K562 (cell line): ENCODE measurements around the gene E2F1. TPM values are rescaled to one million over a fixed set of nuclear protein-coding genes. Genes with fewer than 3 reads are reported as not detected.

Source experiments
- ASH1L ChIP-seq: fragments of 450-650 bp; IDR thresholded peaks from 2 replicates; pipeline ENCODE4 v1.6.1; 2018; ENCODE audit warnings: borderline replicate concordance, mild to moderate bottlenecking, low read depth; ENCODE audit not compliant: partially characterized antibody
- BRD9 ChIP-seq: fragments of 450-650 bp; IDR thresholded peaks from 2 replicates; pipeline ENCODE4 v1.6.1; 2018; ENCODE audit warnings: low read depth; ENCODE audit not compliant: partially characterized antibody
- CTBP1 ChIP-seq: fragments of 450-650 bp; IDR thresholded peaks from 2 replicates; pipeline ENCODE4 v1.6.1; 2016; ENCODE audit warnings: borderline replicate concordance
- EGR1 ChIP-seq: fragments of 450-650 bp; conservative IDR thresholded peaks from 2 replicates; pipeline ENCODE4 v1.6.1; 2017; ENCODE audit warnings: mild to moderate bottlenecking
- HCFC1 ChIP-seq: IDR thresholded peaks from 2 replicates; pipeline ENCODE4 v1.6.1; 2012; ENCODE audit warnings: low read depth, low read length, improper control_type of control experiment
- HNRNPLL ChIP-seq: fragments of 200-400 bp; formaldehyde crosslinking; IDR thresholded peaks from 2 replicates; pipeline ENCODE4 v1.6.1; 2017; ENCODE audit warnings: low read length, low read depth, mild to moderate bottlenecking; ENCODE audit not compliant: poor library complexity, severe bottlenecking
- HSF4 ChIP-seq: fragments of 250-450 bp; sonication (Bioruptor Pico); IDR thresholded peaks from 2 replicates; pipeline ENCODE4 v2.1.2; 2022; ENCODE audit warnings: mild to moderate bottlenecking, moderate library complexity, borderline replicate concordance
- KLF16 ChIP-seq: IDR thresholded peaks from 2 replicates; pipeline ENCODE4 v1.6.1; 2016; ENCODE audit warnings: antibody characterized with exemption
- PHB2 ChIP-seq: fragments of 450-650 bp; IDR thresholded peaks from 2 replicates; pipeline ENCODE4 v1.6.1; 2017; ENCODE audit warnings: low read depth
- PHTF2 ChIP-seq: fragments of 250-450 bp; sonication (Bioruptor Pico); IDR thresholded peaks from 2 replicates; pipeline ENCODE4 v1.5.0; 2021; ENCODE audit warnings: mild to moderate bottlenecking
- RBM25 ChIP-seq: fragments of 200-400 bp; formaldehyde crosslinking; IDR thresholded peaks from 2 replicates; pipeline ENCODE4 v1.6.1; 2018; ENCODE audit warnings: low read length, low read depth, moderate library complexity; ENCODE audit not compliant: severe bottlenecking
- SMARCA5 ChIP-seq: fragments of 450-650 bp; IDR thresholded peaks from 2 replicates; pipeline ENCODE4 v1.6.1; 2016
- SMARCB1 ChIP-seq: IDR thresholded peaks from 2 replicates; pipeline ENCODE4 v1.6.1; 2011; ENCODE audit warnings: improper control_type of control experiment, low read depth; ENCODE audit not compliant: insufficient read length
- SMC3 ChIP-seq: conservative IDR thresholded peaks from 2 replicates; pipeline ENCODE4 v1.6.1; 2011; ENCODE audit warnings: low read depth, low read length, improper control_type of control experiment; ENCODE audit not compliant: insufficient read depth
- TCF7 ChIP-seq: sonication (generic); IDR thresholded peaks from 2 replicates; pipeline ENCODE4 v1.6.1; 2016; ENCODE audit warnings: antibody characterized with exemption, borderline replicate concordance
- USF2 ChIP-seq: sonication (generic); formaldehyde crosslinking; IDR thresholded peaks from 2 replicates; pipeline ENCODE4 v1.5.0; 2020; ENCODE audit warnings: missing genetic modification reagents
- ZBTB40 ChIP-seq, 2 experiments: fragments of 450-650 bp in 1 of 2; sonication (generic) in 1 of 2; formaldehyde crosslinking in 1 of 2; IDR thresholded peaks; 2 replicates each; pipeline versions ENCODE4 v1.7.1 to v1.9.0; 2016 to 2022; ENCODE audit warnings: inconsistent platforms in 1 of 2, mild to moderate bottlenecking in 1 of 2, missing genetic modification reagents in 1 of 2
- ZNF3 ChIP-seq: fragments of 250-450 bp; sonication (Bioruptor Pico); IDR thresholded peaks from 2 replicates; pipeline ENCODE4 v1.5.0; 2021; ENCODE audit warnings: mild to moderate bottlenecking, moderate library complexity
- ZNF507 ChIP-seq: conservative IDR thresholded peaks from 2 replicates; pipeline ENCODE4 v1.6.1; 2017; ENCODE audit warnings: missing genetic modification characterization, missing compliant biosample characterization
- ZNF76 ChIP-seq: fragments of 250-450 bp; sonication (Bioruptor Pico); IDR thresholded peaks from 2 replicates; pipeline ENCODE4 v1.4.0; 2020; ENCODE audit warnings: mild to moderate bottlenecking, moderate library complexity, borderline replicate concordance
- polyA plus RNA-seq, 8 experiments: library from polyadenylated mRNA; depleted of rRNA in 4 of 8; stranded (reverse) in 5 of 8; unstranded in 3 of 8; fragments of >200 nt; fragmentation: Nextera tagmentation in 2 of 8; fragmentation: Illumina TruSeq in 1 of 8; extraction: Ambion mirVana in 2 of 8; extraction: Trizol in 1 of 8; gene quantifications; 2 replicates each; pipeline versions ENCODE4 v1.2.1 to v1.2.3, GENCODE V29; 2011 to 2014; ENCODE audit warnings: inconsistent platforms in 1 of 8, missing spikeins in 1 of 8
- total RNA-seq, 7 experiments: library from RNA; depleted of rRNA in 6 of 7; stranded (reverse); fragments of >200 nt in 6 of 7; fragmentation: Illumina TruSeq in 2 of 7; extraction: Trizol in 2 of 7; gene quantifications; 2 replicates each; pipeline versions ENCODE4 v1.2.1 to v1.2.3, GENCODE V29; 2011 to 2021; ENCODE audit warnings: low replicate concordance in 1 of 7

E2F1 gene
- total and polyA plus RNA-seq, 9 of the 15 experiments (the other 6 are each of a cell fraction or from before 2014, with no cell fraction given) = 0.14 to 30.6 (median 13.1) TPM

GRCh38 chr20:33671573-33672288 lies 14.5 kb downstream of the E2F1 start (continued):
- TF ChIP-seq ZBTB40 (IDR thresholded peaks at IDR 0.05) = no peak
- no peak for TF ChIP-seq ZBTB40 (CRISPR knock-in tag; IDR thresholded peaks at IDR 0.05)
- no peak for TF ChIP-seq ZNF507 (tag)
- no peak for TF ChIP-seq ASH1L
- TF ChIP-seq SMARCB1 = no peak
- TF ChIP-seq PHB2 = no peak
- peak; percentile 89 for TF ChIP-seq RBM25
- no peak for TF ChIP-seq ZNF3 (CRISPR knock-in tag)
- TF ChIP-seq HNRNPLL = no peak
- no peak for TF ChIP-seq CTBP1
- TF ChIP-seq USF2 (CRISPR knock-in tag) = peak; percentile 13; the same call in 1 of the 2 replicates
- no peak for TF ChIP-seq PHTF2
- no peak for TF ChIP-seq TCF7
- no peak for TF ChIP-seq KLF16
- no peak for TF ChIP-seq HSF4 (CRISPR knock-in tag)
- TF ChIP-seq SMC3 = no peak
- TF ChIP-seq EGR1 = no peak
- TF ChIP-seq HCFC1 = no peak
- TF ChIP-seq ZNF76 = no peak
- peak; percentile 41 for TF ChIP-seq BRD9
- TF ChIP-seq SMARCA5 = 0 out of 2 replicates have a peak, but pooled peaks have one; percentile 23
